ENCODE measurements around the gene TTC21B. TPM values are rescaled to one million over a fixed set of nuclear protein-coding genes. Genes with fewer than 3 reads are reported as not detected.
"Not testable (repeated sequence)": the region's sequence is repeated elsewhere in the genome, so short reads cannot be mapped to it uniquely, and the experiment has no call there.

The TTC21B gene
- total RNA-seq, 1 experiment from 2014 or later, result 9.4 TPM

- no peak for DNase-seq (ENCODE audit: low spot score)
Measured at GRCh38 chr2:165886487-165887146, 67.0 kb downstream of the TTC21B start.

GRCh38 chr2:165877565-165878550 lies 75.7 kb downstream of the TTC21B start:
- DNase-seq (ENCODE audit: low spot score), result no peak

DNA sequence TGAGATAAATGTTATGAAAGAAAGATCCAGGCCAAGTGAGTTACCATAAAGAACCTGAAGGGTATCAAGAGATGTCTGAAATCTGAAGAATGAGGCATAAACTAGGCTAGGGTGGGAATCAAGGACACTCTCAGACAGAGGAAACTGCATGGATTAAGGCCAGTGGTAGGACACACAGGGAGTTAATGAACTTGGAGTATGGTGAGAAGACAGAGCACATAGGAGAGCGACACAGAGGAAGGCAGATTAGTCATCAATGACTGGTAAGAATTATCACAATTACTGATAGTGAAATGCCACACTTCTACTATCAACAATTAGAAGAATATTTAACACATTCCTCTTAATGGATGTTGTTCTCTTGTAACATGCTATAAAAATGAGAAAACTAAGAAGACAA lies 76.9 kb downstream of the TTC21B start:
- no peak for DNase-seq (ENCODE audit: low spot score)

- no peak for DNase-seq (ENCODE audit: low spot score)
Measured at GRCh38 chr2:165876269-165876668, 77.3 kb downstream of the TTC21B start.

DNA sequence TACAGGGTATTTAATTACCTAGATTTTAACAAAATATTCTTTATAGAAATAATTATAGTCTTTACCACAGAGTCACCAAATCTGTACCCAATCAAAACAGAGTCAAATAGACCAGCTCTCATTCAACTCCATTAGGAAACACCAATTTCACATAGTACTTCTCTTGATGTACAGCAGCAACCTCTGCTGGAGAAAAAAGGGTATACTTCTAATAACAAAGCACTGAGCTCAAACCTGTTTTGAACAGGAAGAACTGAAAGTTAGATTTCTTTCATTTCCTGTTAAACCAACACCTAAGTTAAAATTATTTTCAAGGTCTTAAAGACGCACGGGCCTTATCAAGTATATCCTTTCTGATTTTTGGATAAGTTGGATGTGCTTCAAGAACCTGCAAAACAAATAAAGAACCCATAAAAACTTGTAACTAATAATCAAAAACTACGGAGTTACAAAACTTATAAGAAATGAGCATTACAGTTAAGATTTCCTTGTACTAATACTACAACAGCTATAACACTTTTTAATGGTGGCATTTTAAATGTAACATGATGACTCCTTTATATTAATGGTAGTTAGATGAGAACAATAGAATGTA lies 79.0 kb downstream of the TTC21B start:
- DNase-seq (ENCODE audit: low spot score), result peak; percentile 65

DNA sequence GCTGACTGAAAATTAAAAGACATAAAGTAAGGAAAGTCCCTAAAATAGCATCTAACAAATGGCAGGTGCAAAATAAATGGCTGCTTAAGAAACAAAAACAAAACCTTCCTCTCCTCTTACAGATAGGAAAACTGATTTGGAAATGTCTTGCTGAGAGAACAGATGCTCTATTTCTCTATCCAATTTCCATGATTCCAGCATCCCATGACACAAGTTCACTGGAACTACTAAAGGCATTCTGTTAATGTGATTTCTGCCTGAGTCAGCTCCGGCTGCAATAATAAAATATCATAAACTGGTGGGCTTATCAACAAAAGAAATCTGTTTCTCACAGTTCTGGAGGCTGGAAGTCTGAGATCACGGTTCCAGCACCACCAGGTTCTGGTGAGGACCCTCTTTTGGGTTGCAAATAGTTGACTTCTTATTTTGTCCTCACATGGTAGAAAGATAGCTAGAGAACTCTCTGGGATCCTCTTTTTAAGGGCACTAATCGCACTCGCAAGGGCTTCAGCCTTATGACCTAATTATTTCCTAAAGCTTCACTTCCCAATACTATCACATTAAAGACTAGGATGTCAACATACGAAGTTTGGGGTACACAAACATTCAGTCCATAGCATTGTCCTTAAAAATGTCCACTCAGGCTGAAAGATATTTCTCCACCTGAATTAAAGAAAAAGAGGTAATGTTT lies 81.3 kb downstream of the TTC21B start:
- DNase-seq (ENCODE audit: low spot score), result no peak

DNA sequence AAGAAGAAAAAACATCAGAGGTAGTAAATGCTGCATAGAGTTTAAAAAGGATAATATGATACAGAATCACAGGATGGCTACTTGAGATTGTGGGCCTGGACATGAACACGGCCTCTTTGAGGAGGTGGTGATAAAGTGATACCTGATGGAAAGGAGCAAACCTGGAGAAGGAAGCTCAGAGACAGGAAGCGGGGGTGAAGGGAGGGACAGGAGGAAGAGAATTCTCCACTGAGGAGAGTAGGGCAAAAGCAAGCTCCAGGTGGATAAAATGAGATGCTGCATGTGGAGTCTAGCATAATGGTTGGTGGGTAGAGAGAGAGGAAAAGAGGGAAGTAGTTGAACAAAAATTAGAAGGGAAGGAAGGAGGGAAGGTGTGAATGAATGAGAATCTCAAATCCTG lies 82.6 kb downstream of the TTC21B start:
- DNase-seq (ENCODE audit: low spot score), result no peak

DNA sequence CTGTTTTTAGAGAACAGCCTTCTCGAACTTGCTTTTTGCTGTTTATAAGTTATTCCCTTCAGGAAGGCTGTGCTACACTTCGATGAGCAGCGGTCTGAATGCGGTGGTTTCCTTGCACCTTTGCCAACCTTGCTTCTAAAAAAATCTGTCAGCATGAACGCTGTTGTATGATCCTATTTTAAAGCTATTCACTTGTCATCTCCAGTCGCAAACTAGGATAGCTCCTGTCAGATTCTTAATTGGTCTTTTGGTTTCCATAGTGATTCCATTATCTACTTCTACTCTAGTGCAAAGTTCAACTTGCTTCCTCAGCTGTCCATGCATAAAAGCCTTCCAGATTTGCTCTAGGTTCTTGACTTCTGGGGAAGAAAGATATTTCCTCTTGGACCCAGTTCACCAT lies 83.2 kb downstream of the TTC21B start:
- no peak for DNase-seq (ENCODE audit: low spot score)

GRCh38 chr2:165868211-165868610 lies 85.4 kb downstream of the TTC21B start:
- DNase-seq (ENCODE audit: low spot score), result no peak

GRCh38 chr2:165864296-165864695 lies 89.3 kb downstream of the TTC21B start:
- DNase-seq (ENCODE audit: low spot score), result no peak

DNA sequence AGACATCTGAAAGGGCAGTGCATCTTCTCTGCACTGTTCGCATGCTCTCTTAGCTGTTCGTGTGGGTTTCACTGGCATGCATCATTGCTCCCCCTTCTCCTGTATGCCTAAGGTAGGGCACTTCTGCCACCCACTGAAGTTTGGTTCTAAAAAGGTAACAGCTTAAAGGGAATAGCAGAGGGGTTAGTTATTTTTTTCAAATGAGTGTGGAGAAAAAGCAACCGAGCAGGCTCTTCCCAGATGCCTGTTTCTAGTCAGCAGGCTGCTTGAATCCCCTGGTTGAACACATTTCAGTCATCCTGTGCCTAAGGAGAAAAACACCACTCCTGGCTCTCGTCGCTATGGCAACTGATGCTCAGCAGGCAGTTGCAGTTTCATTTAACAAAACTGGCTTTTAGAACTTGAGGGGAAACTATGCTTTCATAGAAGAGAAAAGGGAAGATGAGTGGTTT lies 89.7 kb downstream of the TTC21B start:
- DNase-seq (ENCODE audit: low spot score), result no peak

DNA sequence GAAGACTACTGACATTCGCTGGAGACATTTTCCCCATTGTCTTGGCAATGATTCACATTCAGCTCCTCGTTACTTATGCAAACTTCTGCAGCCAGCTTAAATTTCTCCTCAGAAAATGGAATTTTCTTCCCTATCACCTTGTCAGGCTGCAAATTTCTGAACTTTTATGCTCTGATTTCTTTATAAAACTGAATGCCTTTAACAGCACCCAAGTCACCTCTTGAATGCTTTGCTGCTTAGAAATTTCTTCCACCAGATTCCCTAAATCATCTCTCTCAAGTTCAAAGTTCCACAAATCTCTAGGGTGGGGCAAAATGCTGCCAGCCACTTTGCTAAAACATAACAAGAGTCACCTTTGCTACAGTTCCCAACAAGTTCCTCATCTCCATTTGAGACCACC lies 92.5 kb downstream of the TTC21B start:
- not testable (repeated sequence) for DNase-seq (ENCODE audit: low spot score)

- DNase-seq (ENCODE audit: low spot score), result not testable (repeated sequence)
Measured at GRCh38 chr2:165859723-165860122, 93.9 kb downstream of the TTC21B start.

GRCh38 chr2:165857876-165858275 lies 95.7 kb downstream of the TTC21B start:
- no peak for DNase-seq (ENCODE audit: low spot score)

- DNase-seq (ENCODE audit: low spot score), result no peak
Measured at GRCh38 chr2:165852394-165852793, 101.2 kb downstream of the TTC21B start.

GRCh38 chr2:165847001-165847400 lies 106.6 kb downstream of the TTC21B start:
- no peak for DNase-seq (ENCODE audit: low spot score)

- no peak for DNase-seq (ENCODE audit: low spot score)
Measured at GRCh38 chr2:165846056-165846455, 107.5 kb downstream of the TTC21B start.

DNA sequence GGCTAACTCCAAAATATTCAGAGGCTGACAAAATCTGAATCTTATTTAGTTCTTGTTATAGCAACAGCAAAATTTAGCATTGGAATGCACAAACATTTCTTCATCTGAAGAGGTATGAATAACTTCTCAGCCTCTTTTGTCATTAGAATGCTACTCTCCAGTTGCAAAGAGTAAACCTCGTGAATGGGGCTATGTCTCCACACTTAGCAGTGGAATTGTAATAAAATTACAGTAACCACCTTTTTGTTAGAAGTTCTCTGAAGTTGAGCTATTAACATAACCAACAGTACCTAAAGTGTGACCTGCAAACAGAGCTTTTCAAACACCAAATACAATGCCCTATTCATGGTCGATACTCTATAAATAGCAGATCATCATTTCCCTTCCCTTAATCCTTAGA lies 109.4 kb downstream of the TTC21B start:
- no peak for DNase-seq (ENCODE audit: low spot score)

- no peak for DNase-seq (ENCODE audit: low spot score)
Measured at GRCh38 chr2:165843351-165843750, 110.2 kb downstream of the TTC21B start.

GRCh38 chr2:165840333-165840958 lies 113.1 kb downstream of the TTC21B start:
- DNase-seq (ENCODE audit: low spot score), result no peak

DNA sequence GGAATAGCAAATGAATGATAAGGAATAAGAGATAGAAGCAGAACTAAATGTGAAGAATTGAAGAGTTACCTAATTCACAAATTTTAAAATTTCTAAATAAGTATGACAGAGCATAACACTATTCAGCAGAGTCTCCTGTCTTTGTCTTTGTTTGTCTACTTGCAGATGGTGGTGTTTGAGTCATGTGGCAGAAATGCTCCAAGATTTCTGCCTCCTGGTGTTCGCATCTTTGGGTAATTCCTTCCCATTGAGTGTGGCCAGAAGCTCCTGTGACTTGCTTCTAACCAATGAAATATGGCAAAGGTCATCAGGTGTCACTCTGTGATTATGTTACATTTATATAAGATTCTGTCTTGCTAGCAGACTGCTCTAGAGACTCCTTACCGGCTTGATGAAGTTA lies 114.0 kb downstream of the TTC21B start:
- no peak for DNase-seq (ENCODE audit: low spot score)
